GM21423 (cell line): Measurements from ENCODE around the gene MEF2D.

Source experiments
- ATAC-seq: cut with Tn5 transposase; IDR thresholded peaks from one replicate; pipeline ENCODE4 v1.9.1; 2021; ENCODE audit warnings: mild to moderate bottlenecking, moderate library complexity; ENCODE audit not compliant: unreplicated experiment

The MEF2D gene

GRCh38 chr1:156489166-156489934 is 11.2 kb downstream of the MEF2D start:
- ATAC-seq, result peak; percentile 9

- ATAC-seq, result peak; percentile 45
Observed at GRCh38 chr1:156488566-156489165, 11.9 kb downstream of the MEF2D start.

GRCh38 chr1:156487862-156488261 is 12.7 kb downstream of the MEF2D start:
- peak; percentile 36 for ATAC-seq

- no peak for ATAC-seq
Observed at GRCh38 chr1:156486421-156487344, 13.9 kb downstream of the MEF2D start.

DNA sequence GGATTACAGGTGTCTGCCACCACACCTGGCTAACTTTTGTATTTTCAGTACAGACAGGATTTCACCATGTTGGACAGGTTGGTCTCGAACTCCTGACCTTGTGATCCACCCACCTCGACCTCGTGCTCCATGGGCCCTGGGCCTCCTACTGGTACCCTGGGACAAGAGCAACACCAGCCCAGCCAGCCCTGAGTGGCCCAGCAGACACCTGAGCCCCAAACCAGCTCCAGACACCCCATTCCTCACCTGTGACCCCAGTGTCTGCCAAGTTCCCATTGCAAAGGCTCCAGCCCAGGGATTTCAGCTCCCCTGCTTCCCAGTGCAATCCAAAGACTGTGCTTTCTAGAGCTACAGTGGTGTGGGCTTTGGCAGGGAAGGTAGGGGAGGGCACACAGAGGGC is 14.6 kb downstream of the MEF2D start:
- no peak for ATAC-seq

DNA sequence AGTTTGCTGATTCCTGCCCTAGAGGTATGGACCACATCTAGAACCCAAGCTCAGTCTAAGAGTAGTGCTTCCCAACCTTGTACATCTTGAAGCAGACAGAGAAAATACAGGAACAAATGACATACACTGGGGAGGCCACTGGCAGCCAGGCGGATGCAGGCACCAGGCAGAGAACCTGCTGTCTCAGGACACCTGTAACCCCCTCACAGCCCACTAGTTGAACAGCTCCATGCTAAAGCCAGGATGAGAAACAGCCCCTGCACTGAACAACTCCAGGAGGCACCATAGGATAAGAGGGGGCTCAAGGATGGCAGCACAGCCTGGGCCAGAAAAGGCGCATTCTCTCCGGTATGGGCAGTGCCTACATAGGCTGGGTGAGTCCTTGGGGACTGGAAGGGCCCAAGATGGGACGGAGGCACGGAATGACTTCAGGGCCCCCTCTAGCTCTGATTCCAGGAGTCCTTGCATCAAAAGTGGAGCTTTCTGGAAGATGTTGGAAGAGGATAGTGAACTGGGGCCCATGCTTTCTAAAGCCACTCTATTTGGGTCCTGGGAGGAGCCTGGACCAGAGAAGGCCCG is 16.0 kb downstream of the MEF2D start:
- no peak for ATAC-seq

DNA sequence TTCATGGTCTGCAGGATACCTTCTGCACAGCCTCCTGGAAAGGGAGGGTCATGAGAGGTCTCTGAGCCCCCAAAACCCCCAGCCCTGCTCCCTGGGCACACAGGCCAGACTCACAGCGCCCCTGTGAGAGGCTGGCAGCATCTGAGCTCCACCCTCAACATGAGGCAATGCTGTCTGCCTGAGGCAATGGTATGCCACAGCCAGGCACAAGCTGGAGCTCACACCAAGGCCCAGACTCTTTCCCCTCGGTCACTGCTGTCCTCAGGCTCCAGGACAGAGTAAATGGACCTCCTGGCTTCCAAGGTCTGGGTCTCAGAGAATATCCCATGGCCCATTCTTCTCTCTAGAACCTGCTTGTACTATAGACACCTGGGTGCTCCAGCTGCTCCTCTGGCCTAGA is 17.2 kb downstream of the MEF2D start:
- no peak for ATAC-seq

DNA sequence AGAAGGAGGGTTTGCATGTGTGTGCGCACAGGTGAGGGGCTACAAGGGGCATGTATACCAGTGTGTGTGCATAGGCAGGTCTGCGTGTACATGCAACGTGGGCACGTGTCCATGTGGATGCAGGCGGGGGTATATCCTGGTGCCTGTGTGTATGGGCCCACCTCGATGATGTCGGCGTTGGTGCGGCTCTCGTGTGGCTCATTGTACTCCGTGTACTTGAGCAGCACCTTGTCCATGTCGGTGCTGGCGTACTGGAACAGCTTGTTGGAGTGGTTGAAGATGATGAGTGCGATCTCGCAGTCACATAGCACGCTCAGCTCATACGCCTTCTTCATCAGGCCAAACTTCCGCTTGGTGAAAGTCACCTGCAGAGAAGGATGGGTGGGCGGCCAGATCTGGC is 18.3 kb downstream of the MEF2D start:
- no peak for ATAC-seq

DNA sequence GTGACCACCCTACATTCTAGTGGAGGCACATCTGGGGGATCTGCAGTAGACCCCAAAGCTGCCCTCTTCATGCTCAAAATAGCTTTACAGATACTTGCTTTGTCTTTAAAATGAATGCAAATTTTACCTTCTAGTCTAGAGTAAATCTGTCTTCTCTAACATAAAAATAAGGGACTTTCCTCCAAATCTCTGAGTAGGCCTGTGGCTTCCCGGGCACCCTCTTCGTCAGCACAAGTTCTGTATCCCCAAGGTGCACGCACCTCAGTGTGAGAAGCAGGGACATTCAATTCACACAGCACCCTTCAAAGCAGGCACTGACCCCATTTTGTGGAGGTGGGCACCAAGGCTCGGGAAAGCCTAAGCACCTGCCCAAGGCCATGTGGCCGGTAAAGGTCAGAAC is 19.0 kb downstream of the MEF2D start:
- ATAC-seq, result no peak

GRCh38 chr1:156480411-156481192 is 20.0 kb downstream of the MEF2D start:
- peak; percentile 58 for ATAC-seq

DNA sequence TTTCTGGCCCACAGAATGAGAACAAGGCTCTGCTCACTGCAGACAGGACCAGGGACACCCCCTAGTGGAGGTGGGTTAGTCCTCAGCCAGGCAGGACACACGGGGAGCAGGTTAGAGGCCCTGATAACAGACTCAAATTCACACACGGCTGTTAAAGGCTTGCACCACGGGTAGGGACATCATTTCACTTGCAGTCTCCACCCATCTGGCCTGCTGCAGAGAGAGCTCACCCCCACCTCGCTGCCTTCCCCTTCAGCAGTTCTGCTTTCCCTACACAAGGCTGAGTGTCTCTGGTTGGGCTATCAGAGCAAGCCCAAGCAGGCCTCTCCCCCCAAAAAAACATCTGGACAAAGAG is 20.6 kb downstream of the MEF2D start:
- no peak for ATAC-seq

DNA sequence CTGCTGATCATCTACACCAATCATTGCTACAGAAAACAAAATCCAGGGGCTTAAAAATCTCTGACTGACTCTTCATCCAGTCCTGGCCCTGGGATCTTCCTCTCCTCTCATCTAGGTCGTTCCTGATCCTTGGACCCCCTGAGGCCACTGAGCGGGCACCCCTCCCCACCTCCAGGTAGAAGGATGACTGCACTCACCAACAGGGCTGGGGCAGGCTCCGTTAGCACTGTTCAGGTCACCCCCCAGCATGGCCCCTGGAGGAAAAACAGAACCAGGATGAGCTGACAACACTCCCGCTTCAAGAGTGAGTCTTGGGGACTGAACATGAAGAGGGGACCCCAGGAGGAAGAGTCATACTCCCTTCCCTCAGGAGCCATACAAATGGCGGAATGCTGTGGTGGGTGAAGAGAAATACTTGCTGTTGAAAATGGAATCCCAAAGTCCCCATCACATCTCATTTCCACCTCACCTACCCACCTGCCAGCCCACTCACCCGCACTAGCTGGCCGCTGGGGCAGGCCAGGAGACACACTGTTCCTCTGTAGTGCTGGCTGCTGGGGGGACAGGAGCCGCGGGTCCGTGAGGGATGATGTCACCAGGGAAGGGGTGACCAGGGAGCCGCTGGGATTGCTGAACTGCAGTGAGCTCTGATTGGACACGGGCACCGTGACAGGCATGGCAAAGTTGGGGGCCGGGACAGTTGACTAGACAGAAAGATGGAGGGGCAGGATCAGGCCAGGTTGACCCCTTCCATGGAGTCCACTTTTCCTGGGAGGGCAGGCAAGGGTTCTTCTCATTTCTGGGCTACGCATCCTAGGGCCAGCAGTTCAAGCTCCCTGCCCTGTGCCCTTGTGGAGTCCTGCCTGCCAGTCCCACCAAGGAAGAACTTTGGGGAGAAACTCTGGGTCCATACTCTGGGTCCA is 21.2 kb downstream of the MEF2D start:
- no peak for ATAC-seq

- no peak for ATAC-seq
Observed at GRCh38 chr1:156478250-156478627, 22.3 kb downstream of the MEF2D start.

DNA sequence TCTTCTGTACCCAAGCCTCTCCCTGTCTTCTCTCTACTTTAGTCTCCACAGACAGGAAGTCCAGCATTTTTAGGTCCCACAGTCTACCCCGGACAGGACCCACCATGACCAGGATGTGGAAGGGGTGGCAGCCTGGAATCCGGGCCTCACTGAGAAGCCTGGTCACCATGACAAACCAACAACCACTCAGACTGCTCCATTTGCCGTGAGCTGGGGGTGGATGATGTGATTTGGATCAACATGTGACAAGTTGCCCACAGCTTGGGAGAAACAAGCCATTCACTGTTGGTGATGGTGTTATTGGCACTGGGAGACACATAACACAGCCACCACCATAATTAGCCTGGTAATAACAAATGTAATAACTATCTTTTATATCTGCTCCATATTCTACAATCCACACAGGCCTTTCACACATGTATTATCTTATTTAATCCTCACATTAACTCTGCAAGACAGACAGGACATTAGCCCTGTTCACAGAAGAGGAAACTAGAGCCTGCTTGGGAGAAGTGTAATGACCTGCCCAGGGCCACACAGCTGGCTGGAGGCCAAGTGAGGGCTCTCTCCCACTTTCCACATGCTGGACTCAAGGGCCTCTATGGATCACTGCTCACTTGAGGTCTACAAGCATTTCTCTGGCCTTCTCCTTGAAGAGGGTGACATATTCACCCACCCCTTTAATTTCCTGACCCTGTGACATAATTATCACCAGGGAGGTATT is 22.9 kb downstream of the MEF2D start:
- ATAC-seq, result no peak

GRCh38 chr1:156476501-156477298 is 23.9 kb downstream of the MEF2D start:
- no peak for ATAC-seq

DNA sequence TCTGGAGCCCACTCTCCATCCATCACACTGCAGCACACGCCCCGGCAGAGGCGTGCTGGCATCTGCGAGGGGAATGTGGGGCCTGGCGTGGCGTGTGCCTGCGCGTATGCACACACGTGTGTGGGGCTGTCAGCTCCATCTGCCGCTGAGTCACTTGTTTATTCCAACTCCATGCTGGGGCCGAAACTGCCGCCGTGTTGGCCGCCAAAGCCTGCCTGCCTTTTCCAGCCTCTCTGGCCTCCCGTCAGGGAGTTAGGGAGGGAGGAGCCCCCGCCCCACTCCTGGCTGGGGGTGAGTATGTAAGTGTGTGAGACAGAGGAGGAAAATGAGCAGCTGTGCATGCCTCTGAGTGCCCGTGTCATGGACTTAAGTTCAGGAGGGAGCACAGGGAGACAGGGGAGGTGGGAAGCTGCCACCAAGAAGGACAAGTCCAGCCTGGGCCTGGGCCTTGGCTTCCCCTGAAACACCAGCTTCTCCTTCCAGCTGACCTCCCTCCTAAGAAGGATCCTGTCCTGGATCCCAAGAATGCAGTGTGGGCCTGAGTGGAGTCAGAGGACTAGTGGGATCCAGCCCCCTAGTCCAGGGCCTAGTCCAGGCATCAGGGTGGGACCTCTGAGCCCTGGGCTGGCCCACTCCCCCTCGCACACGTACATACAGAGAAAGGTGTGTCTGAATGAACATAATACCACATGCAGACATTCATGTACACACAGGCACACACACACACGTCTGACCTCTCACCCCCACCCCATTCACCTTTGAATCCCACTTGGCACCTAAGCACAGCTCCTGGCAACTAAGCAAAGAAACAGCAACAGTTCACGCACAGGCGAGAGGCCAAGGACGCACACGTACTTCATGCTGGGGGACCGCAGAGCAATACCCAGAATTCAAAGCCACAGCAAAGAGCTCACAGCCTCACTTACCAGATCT is 24.7 kb downstream of the MEF2D start:
- ATAC-seq, result no peak

GRCh38 chr1:156474966-156475365 is 25.6 kb downstream of the MEF2D start:
- no peak for ATAC-seq
